Heart right ventricle (tissue), 16 donors: ENCODE results near the gene MAGI2. TPM values are rescaled to one million over a fixed set of nuclear protein-coding genes. Genes with fewer than 3 reads are reported as not detected.

Experiments
- ATAC-seq, 8 donors: fragments of 200-7000 bp; cut with Tn5 transposase; one replicate each; pipeline ENCODE4 v1.9.1; 2020; ENCODE audit warnings: mild to moderate bottlenecking in 8 of 8, moderate library complexity in 8 of 8, moderate number of reproducible peaks in 1 of 8
- DNase-seq, 2 donors: peaks; one replicate each; pipeline ENCODE4 v3.0.0-alpha.2; 2020
- H3K27ac ChIP-seq, 10 donors: fragments of 200-600 bp; sonication (generic) in 2 of 10; one replicate each; pipeline versions ENCODE4 v1.5.0 to v1.8.0; 2020 to 2022; ENCODE audit warnings: mild to moderate bottlenecking in 3 of 10
- H3K27me3 ChIP-seq, 7 donors: fragments of 200-600 bp; one replicate each; pipeline ENCODE4 v1.8.0; 2021 to 2022; ENCODE audit warnings: mild to moderate bottlenecking in 2 of 7
- H3K36me3 ChIP-seq, 9 donors: fragments of 200-600 bp; sonication (generic) in 1 of 9; one replicate each; pipeline versions ENCODE4 v1.5.0 to v1.8.0; 2020 to 2022; ENCODE audit warnings: mild to moderate bottlenecking in 2 of 9
- H3K4me1 ChIP-seq, 9 donors: fragments of 200-600 bp; sonication (generic) in 1 of 9; one replicate each; pipeline versions ENCODE4 v1.5.0 to v1.8.0; 2020 to 2022; ENCODE audit warnings: mild to moderate bottlenecking in 4 of 9
- H3K4me3 ChIP-seq, 10 donors: fragments of 200-600 bp; sonication (generic) in 2 of 10; one replicate each; pipeline versions ENCODE4 v1.5.0 to v1.8.0; 2020 to 2022; ENCODE audit warnings: mild to moderate bottlenecking in 7 of 10, moderate library complexity in 2 of 10
- H3K9me3 ChIP-seq, 11 donors: fragments of 200-600 bp in 10 of 11; sonication (generic) in 2 of 11; one replicate each; pipeline versions ENCODE4 v1.5.0 to v1.8.0; 2013 to 2022; ENCODE audit warnings: mild to moderate bottlenecking in 2 of 11, control low read depth in 1 of 11, moderate library complexity in 1 of 11
- CTCF ChIP-seq, 9 donors: fragments of 200-600 bp; sonication (generic) in 2 of 9; IDR thresholded peaks; one replicate each; pipeline versions ENCODE4 v1.5.0 to v1.8.0; 2021 to 2022; ENCODE audit warnings: antibody characterized with exemption in 9 of 9, mild to moderate bottlenecking in 5 of 9, moderate library complexity in 1 of 9
- WGBS, 2 donors: extraction: QIAGEN DNeasy Blood & Tissue Kit; methylation state at CpG; one replicate each; pipeline ENCODE4 v1.1.7; 2013; ENCODE audit warnings: inconsistent platforms in 1 of 2; 5-methylcytosine and 5-hydroxymethylcytosine counted together
- intact Hi-C, 10 donors: fragments of 100-400 bp; cut with DNase I; formaldehyde crosslinking; loops; one replicate each; pipeline versions ENCODE4 v1.11.1 to v1.14.2; 2022
- polyA plus RNA-seq, 2 donors: library from polyadenylated mRNA; stranded (reverse); fragments of 200-250 nt; gene quantifications; one replicate each; pipeline ENCODE4 v1.2.3, GENCODE V29; 2013
- total RNA-seq, 10 donors: library from RNA; stranded (reverse); fragmentation: NEBNext Ultra II Directional in 3 of 10; extraction: Animal tissue kit (Norgen Biotek cat#: 25700) in 3 of 10; gene quantifications; one replicate each; pipeline versions ENCODE4 v1.2.1 to v1.2.4, GENCODE V29; 2021 to 2023
- donor health status: Arrhythmogenic right ventricular cardiomyopathy.
- donor health status: ischemic (EF 13 %, LVEDD 7.1; RV severe dilation, severe dysfunction).
- donor health status: healthy with polysubstance abuse.
- donor health status: DM: no; HTN: yes; CAD: no.
- donor health status: DM: no; HTN: no; CAD: no.
- donor health status: ischemic (EF 25% LVEDD 6.9; RV normal size, moderate dysfunction).
- donor health status: ischemic (EF 25% LVEDD 5.7; RV mildly dilated, moderate dysfunction).
- donor health status: healthy.
- donor health status: DM: yes; HTN: yes; CAD: no.
- donor health status: Ischemic cardiomyopathy.
- donor health status: ischemic (EF 35%, LVEDD 5.7; RV mildly dilated, moderate dysfunction).
- donor health status: nonischemic (EF 11% LVEDD 7.7; RV severe dilation, severe dysfunction).
- donor health status: DM: yes; HTN: yes; CAD: no.
- donor health status: PGD.
- donor health status: ischemic (EF 29% LVEDD 5.4; RV normal size, mild dysfunction).
- donor health status: nonischemic (EF 23%, LVEDD 6.1; RV moderate dilation, normal function).

MAGI2 gene
- total and polyA plus RNA-seq, 12 donors = 0.83 to 6.0 (median 4.1) TPM

- H3K27ac ChIP-seq = no peak overlapping the region
- no peaks in the 10 kb centered on the region for H3K4me1 ChIP-seq
- no peaks in the 10 kb centered on the region for H3K27me3 ChIP-seq
- peaks cover 0 to 7% (median 0%) of the 10 kb centered on the region in 11 donors for H3K9me3 ChIP-seq
- H3K4me3 ChIP-seq = no peak overlapping the region
- TF ChIP-seq CTCF (IDR thresholded peaks at IDR 0.05) = no peak
- no peak for ATAC-seq
- DNase-seq = no peak
- 78 to 82% methylated on average over 6 of the region's 6 CpGs for WGBS, 2 donors
- no peaks in the 10 kb centered on the region for H3K36me3 ChIP-seq
- intact Hi-C loops = no loop called here
Observed at GRCh38 chr7:79199266-79199665, 254.2 kb downstream of the MAGI2 start.

- Histone ChIP-seq H3K36me3 (no peaks in the 10 kb centered on the region), H3K27ac (no peak overlapping the region), H3K27me3 (no peaks in the 10 kb centered on the region), H3K9me3 (peaks cover 0 to 9% (median 0%) of the 10 kb centered on the region in 11 donors), H3K4me1 (no peaks in the 10 kb centered on the region), H3K4me3 (no peak overlapping the region)
- intact Hi-C loops = no loop called here
- no peak for DNase-seq
- 88 to 90% methylated on average over 2 of the region's 2 CpGs for WGBS, 2 donors
- ATAC-seq = no peak
- no peak for TF ChIP-seq CTCF (IDR thresholded peaks at IDR 0.05)
Observed at GRCh38 chr7:79185605-79186004, 267.9 kb downstream of the MAGI2 start.

- DNase-seq = no peak
- Histone ChIP-seq H3K9me3 (no peaks in the 10 kb centered on the region), H3K4me3 (no peak overlapping the region), H3K27ac (no peak overlapping the region), H3K27me3 (no peaks in the 10 kb centered on the region), H3K4me1 (no peaks in the 10 kb centered on the region), H3K36me3 (no peaks in the 10 kb centered on the region)
- WGBS, 2 donors = 31 to 36% methylated on average over 1 of the region's 1 CpG
- TF ChIP-seq CTCF (IDR thresholded peaks at IDR 0.05) = no peak
- ATAC-seq = no peak
- intact Hi-C loops = loop anchor here in 1 of 10 donors (1.0 kb wide), 1 partner anchor 24 kb away; no protein-coding TSS in a partner anchor
Observed at GRCh38 chr7:79182283-79182682, 271.2 kb downstream of the MAGI2 start.

- Histone ChIP-seq H3K27me3 (no peaks in the 10 kb centered on the region), H3K4me3 (no peak overlapping the region), H3K27ac (no peak overlapping the region), H3K9me3 (no peaks in the 10 kb centered on the region), H3K36me3 (no peaks in the 10 kb centered on the region), H3K4me1 (peaks cover 0 to 3% (median 0%) of the 10 kb centered on the region in 9 donors)
- intact Hi-C loops = no loop called here
- ATAC-seq (no peak), DNase-seq (no peak)
- TF ChIP-seq CTCF (IDR thresholded peaks at IDR 0.05) = no peak
- 47 to 69% methylated on average over 2 of the region's 2 CpGs for WGBS, 2 donors
Observed at GRCh38 chr7:79180533-79180932, 272.9 kb downstream of the MAGI2 start.
